HepG2 (cell line): Measurements from ENCODE around the gene RAB11FIP5. TPM values are rescaled to one million over a fixed set of nuclear protein-coding genes. Genes with fewer than 3 reads are reported as not detected.

Source experiments
- ATAD3A ChIP-seq: sonication (generic); formaldehyde crosslinking; IDR thresholded peaks from 2 replicates; pipeline ENCODE4 v1.4.0; 2020; ENCODE audit warnings: missing genetic modification reagents
- HNF4A ChIP-seq: sonication (generic); formaldehyde crosslinking; IDR thresholded peaks from 2 replicates; pipeline ENCODE4 v1.4.0; 2020; ENCODE audit warnings: missing genetic modification reagents
- HNF4G ChIP-seq, 2 experiments: sonication (generic) in 1 of 2; formaldehyde crosslinking in 1 of 2; IDR thresholded peaks; 2 replicates each; pipeline versions ENCODE4 v1.4.0 to v1.6.1; 2011 to 2020; ENCODE audit warnings: borderline replicate concordance in 2 of 2, low read depth in 2 of 2, mild to moderate bottlenecking in 2 of 2, low read length in 1 of 2, missing genetic modification reagents in 1 of 2, moderate library complexity in 1 of 2
- LCORL ChIP-seq, 2 experiments: fragments of 450-650 bp in 1 of 2; sonication (generic) in 1 of 2; formaldehyde crosslinking in 1 of 2; IDR thresholded peaks; 2 replicates each; pipeline versions ENCODE4 v1.5.0 to v1.6.1; 2017 to 2020; ENCODE audit warnings: antibody characterized with exemption in 1 of 2, missing genetic modification reagents in 1 of 2
- MAFG ChIP-seq: sonication (generic); formaldehyde crosslinking; IDR thresholded peaks from 2 replicates; pipeline ENCODE4 v1.5.1; 2020; ENCODE audit warnings: mild to moderate bottlenecking, missing genetic modification reagents
- RBAK ChIP-seq: sonication (generic); formaldehyde crosslinking; IDR thresholded peaks from 2 replicates; pipeline ENCODE4 v1.5.1; 2020; ENCODE audit warnings: mild to moderate bottlenecking, missing genetic modification reagents
- RCOR2 ChIP-seq: IDR thresholded peaks from 2 replicates; pipeline ENCODE4 v1.6.1; 2016; ENCODE audit warnings: missing biosample characterization, missing genetic modification reagents
- SALL1 ChIP-seq: sonication (generic); formaldehyde crosslinking; IDR thresholded peaks from 2 replicates; pipeline ENCODE4 v1.8.0; 2022; ENCODE audit warnings: mild to moderate bottlenecking, missing genetic modification reagents
- SAP130 ChIP-seq: IDR thresholded peaks from 2 replicates; pipeline ENCODE4 v1.6.1; 2016; ENCODE audit warnings: low read depth
- SMYD3 ChIP-seq: sonication (generic); formaldehyde crosslinking; IDR thresholded peaks from 2 replicates; pipeline ENCODE4 v1.8.1; 2023; ENCODE audit warnings: mild to moderate bottlenecking, missing genetic modification reagents
- SRSF9 ChIP-seq: fragments of 200-400 bp; formaldehyde crosslinking; IDR thresholded peaks from 2 replicates; pipeline ENCODE4 v1.6.1; 2018; ENCODE audit warnings: borderline replicate concordance, mild to moderate bottlenecking, low read depth, low read length; ENCODE audit not compliant: insufficient read depth, poor library complexity, severe bottlenecking
- ZBTB7B ChIP-seq: sonication (generic); formaldehyde crosslinking; IDR thresholded peaks from 2 replicates; pipeline ENCODE4 v1.4.0; 2020; ENCODE audit warnings: missing genetic modification reagents
- ZNF510 ChIP-seq: sonication (generic); formaldehyde crosslinking; IDR thresholded peaks from 2 replicates; pipeline ENCODE4 v1.4.0; 2020; ENCODE audit warnings: low read depth, mild to moderate bottlenecking, missing genetic modification reagents
- ZNF558 ChIP-seq: sonication (generic); formaldehyde crosslinking; IDR thresholded peaks from 2 replicates; pipeline ENCODE4 v1.9.0; 2022; ENCODE audit warnings: mild to moderate bottlenecking, missing genetic modification reagents, borderline replicate concordance
- ZNF670 ChIP-seq: sonication (generic); formaldehyde crosslinking; IDR thresholded peaks from 2 replicates; pipeline ENCODE4 v1.8.0; 2022; ENCODE audit warnings: mild to moderate bottlenecking, missing genetic modification reagents, borderline replicate concordance
- polyA plus RNA-seq, 8 experiments: library from polyadenylated mRNA; depleted of rRNA in 3 of 8; stranded (reverse) in 7 of 8; unstranded in 1 of 8; fragments of >200 nt; fragmentation: Illumina TruSeq in 4 of 8; extraction: Trizol in 4 of 8; gene quantifications; 2 replicates each; pipeline versions ENCODE4 v1.2.1 to v1.2.3, GENCODE V29; 2011 to 2016; ENCODE audit warnings: low read depth in 4 of 8, missing spikeins in 1 of 8, mixed read lengths in 1 of 8; ENCODE audit not compliant: insufficient read depth in 1 of 8
- total RNA-seq, 5 experiments: library from RNA; depleted of rRNA; stranded (reverse); fragments of >200 nt; fragmentation: Illumina TruSeq; extraction: Trizol; gene quantifications; 2 replicates each; pipeline ENCODE4 v1.2.3, GENCODE V29; 2016; ENCODE audit warnings: low read depth in 1 of 5
- TF ChIP-seq, protein P1 (sequence below): sonication (generic); formaldehyde crosslinking; IDR thresholded peaks from 2 replicates; pipeline ENCODE4 v1.5.1; 2020; ENCODE audit warnings: mild to moderate bottlenecking, missing genetic modification reagents, moderate library complexity
- TF ChIP-seq, protein P2 (sequence below): sonication (generic); formaldehyde crosslinking; IDR thresholded peaks from 2 replicates; pipeline ENCODE4 v1.4.0; 2020; ENCODE audit warnings: missing genetic modification reagents
- TF ChIP-seq, protein P3 (sequence below): sonication (generic); formaldehyde crosslinking; IDR thresholded peaks from 2 replicates; pipeline ENCODE4 v1.8.0; 2022; ENCODE audit warnings: mild to moderate bottlenecking, missing genetic modification reagents, moderate library complexity
- TF ChIP-seq, protein P4 (sequence below): sonication (generic); formaldehyde crosslinking; IDR thresholded peaks from 2 replicates; pipeline ENCODE4 v1.9.0; 2021; ENCODE audit warnings: missing genetic modification reagents, borderline replicate concordance
- TF ChIP-seq, protein P5 (sequence below): sonication (generic); formaldehyde crosslinking; IDR thresholded peaks from 2 replicates; pipeline ENCODE4 v1.4.0; 2020; ENCODE audit warnings: mild to moderate bottlenecking, missing genetic modification reagents
- TF ChIP-seq, protein P6 (sequence below): sonication (generic); formaldehyde crosslinking; IDR thresholded peaks from 2 replicates; pipeline ENCODE4 v1.4.0; 2020; ENCODE audit warnings: mild to moderate bottlenecking, missing genetic modification reagents

The RAB11FIP5 gene
- total and polyA plus RNA-seq, 2 of the 13 experiments (the other 11 are each of a cell fraction or from before 2014, with no cell fraction given): 9.4 to 22.9 TPM

DNA sequence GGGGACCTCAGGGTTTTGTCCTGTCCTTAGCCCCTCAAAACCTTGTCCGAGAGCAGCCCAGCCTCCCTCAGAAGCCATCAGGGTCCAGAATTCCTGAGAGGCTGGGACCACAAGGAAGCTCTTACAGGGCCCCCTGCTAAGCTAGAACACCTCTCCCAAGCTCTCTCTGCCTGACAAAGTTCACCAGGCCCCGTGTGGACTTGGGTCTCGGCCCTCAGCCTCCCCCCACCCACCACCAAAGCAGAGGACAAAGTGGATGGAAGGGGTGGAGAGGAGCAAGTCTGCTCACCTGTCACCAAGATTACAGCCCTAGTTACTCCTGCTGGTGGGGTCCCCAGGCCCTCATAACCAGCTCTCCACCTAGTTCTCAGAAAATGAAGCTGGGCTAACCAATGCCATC is 16.8 kb downstream of the RAB11FIP5 start (continued):
- TF ChIP-seq, protein P1, sequence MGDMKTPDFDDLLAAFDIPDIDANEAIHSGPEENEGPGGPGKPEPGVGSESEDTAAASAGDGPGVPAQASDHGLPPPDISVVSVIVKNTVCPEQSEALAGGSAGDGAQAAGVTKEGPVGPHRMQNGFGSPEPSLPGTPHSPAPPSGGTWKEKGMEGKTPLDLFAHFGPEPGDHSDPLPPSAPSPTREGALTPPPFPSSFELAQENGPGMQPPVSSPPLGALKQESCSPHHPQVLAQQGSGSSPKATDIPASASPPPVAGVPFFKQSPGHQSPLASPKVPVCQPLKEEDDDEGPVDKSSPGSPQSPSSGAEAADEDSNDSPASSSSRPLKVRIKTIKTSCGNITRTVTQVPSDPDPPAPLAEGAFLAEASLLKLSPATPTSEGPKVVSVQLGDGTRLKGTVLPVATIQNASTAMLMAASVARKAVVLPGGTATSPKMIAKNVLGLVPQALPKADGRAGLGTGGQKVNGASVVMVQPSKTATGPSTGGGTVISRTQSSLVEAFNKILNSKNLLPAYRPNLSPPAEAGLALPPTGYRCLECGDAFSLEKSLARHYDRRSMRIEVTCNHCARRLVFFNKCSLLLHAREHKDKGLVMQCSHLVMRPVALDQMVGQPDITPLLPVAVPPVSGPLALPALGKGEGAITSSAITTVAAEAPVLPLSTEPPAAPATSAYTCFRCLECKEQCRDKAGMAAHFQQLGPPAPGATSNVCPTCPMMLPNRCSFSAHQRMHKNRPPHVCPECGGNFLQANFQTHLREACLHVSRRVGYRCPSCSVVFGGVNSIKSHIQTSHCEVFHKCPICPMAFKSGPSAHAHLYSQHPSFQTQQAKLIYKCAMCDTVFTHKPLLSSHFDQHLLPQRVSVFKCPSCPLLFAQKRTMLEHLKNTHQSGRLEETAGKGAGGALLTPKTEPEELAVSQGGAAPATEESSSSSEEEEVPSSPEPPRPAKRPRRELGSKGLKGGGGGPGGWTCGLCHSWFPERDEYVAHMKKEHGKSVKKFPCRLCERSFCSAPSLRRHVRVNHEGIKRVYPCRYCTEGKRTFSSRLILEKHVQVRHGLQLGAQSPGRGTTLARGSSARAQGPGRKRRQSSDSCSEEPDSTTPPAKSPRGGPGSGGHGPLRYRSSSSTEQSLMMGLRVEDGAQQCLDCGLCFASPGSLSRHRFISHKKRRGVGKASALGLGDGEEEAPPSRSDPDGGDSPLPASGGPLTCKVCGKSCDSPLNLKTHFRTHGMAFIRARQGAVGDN: no peak; the same call in 1 of the 2 replicates
- no peak for TF ChIP-seq SAP130 (CRISPR knock-in tag)
- no peak for TF ChIP-seq SMYD3
- TF ChIP-seq, protein P2, sequence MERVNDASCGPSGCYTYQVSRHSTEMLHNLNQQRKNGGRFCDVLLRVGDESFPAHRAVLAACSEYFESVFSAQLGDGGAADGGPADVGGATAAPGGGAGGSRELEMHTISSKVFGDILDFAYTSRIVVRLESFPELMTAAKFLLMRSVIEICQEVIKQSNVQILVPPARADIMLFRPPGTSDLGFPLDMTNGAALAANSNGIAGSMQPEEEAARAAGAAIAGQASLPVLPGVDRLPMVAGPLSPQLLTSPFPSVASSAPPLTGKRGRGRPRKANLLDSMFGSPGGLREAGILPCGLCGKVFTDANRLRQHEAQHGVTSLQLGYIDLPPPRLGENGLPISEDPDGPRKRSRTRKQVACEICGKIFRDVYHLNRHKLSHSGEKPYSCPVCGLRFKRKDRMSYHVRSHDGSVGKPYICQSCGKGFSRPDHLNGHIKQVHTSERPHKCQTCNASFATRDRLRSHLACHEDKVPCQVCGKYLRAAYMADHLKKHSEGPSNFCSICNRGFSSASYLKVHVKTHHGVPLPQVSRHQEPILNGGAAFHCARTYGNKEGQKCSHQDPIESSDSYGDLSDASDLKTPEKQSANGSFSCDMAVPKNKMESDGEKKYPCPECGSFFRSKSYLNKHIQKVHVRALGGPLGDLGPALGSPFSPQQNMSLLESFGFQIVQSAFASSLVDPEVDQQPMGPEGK (CRISPR knock-in tag): peak; percentile 30; the same call in 1 of the 2 replicates
- TF ChIP-seq ATAD3A: no peak
- no peak for TF ChIP-seq ZNF510
- no peak for TF ChIP-seq ZNF558 (CRISPR knock-in tag)
- no peak for TF ChIP-seq RBAK (CRISPR knock-in tag)
- TF ChIP-seq HNF4A: peak; percentile 67
- TF ChIP-seq ZBTB7B (CRISPR knock-in tag): 0 out of 2 replicates have a peak, but pooled peaks have one; percentile 35
- TF ChIP-seq HNF4G (IDR thresholded peaks at IDR 0.05; ENCODE audit: borderline replicate concordance, low read depth, low read length): peak; percentile 64
- TF ChIP-seq HNF4G (CRISPR knock-in tag; IDR thresholded peaks at IDR 0.05; ENCODE audit: borderline replicate concordance, low read depth): no peak
- TF ChIP-seq, protein P3, sequence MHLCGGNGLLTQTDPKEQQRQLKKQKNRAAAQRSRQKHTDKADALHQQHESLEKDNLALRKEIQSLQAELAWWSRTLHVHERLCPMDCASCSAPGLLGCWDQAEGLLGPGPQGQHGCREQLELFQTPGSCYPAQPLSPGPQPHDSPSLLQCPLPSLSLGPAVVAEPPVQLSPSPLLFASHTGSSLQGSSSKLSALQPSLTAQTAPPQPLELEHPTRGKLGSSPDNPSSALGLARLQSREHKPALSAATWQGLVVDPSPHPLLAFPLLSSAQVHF (CRISPR knock-in tag): no peak
- TF ChIP-seq SALL1 (CRISPR knock-in tag): peak; percentile 37; the same call in 1 of the 2 replicates
- TF ChIP-seq, protein P4, sequence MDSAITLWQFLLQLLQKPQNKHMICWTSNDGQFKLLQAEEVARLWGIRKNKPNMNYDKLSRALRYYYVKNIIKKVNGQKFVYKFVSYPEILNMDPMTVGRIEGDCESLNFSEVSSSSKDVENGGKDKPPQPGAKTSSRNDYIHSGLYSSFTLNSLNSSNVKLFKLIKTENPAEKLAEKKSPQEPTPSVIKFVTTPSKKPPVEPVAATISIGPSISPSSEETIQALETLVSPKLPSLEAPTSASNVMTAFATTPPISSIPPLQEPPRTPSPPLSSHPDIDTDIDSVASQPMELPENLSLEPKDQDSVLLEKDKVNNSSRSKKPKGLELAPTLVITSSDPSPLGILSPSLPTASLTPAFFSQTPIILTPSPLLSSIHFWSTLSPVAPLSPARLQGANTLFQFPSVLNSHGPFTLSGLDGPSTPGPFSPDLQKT: no peak
- TF ChIP-seq LCORL (IDR thresholded peaks at IDR 0.05): no peak
- TF ChIP-seq LCORL (CRISPR knock-in tag; IDR thresholded peaks at IDR 0.05): 0 out of 2 replicates have a peak, but pooled peaks have one; percentile 28
- no peak for TF ChIP-seq ZNF670
- TF ChIP-seq, protein P5, sequence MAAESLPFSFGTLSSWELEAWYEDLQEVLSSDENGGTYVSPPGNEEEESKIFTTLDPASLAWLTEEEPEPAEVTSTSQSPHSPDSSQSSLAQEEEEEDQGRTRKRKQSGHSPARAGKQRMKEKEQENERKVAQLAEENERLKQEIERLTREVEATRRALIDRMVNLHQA: no peak
- no peak for TF ChIP-seq MAFG (CRISPR knock-in tag)
- no peak for TF ChIP-seq RCOR2 (CRISPR knock-in tag)
- no peak for TF ChIP-seq SRSF9
- TF ChIP-seq, protein P6, sequence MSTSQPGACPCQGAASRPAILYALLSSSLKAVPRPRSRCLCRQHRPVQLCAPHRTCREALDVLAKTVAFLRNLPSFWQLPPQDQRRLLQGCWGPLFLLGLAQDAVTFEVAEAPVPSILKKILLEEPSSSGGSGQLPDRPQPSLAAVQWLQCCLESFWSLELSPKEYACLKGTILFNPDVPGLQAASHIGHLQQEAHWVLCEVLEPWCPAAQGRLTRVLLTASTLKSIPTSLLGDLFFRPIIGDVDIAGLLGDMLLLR (CRISPR knock-in tag): no peak
